Testis (tissue), 3 donors: Measurements from ENCODE around the gene SYK. TPM values are rescaled to one million over a fixed set of nuclear protein-coding genes. Genes with fewer than 3 reads are reported as not detected.

ENCODE experiments used
- DNase-seq: peaks from one replicate; pipeline ENCODE4 v3.0.0-alpha.2; 2019
- H3K27ac ChIP-seq, 2 donors: fragments of 200-600 bp; sonication (generic); one replicate each; pipeline ENCODE4 v1.5.1; 2019
- H3K27me3 ChIP-seq: fragments of 200-600 bp; sonication (generic); one replicate; pipeline ENCODE4 v1.5.1; 2019
- H3K36me3 ChIP-seq: fragments of 200-600 bp; sonication (generic); one replicate; pipeline ENCODE4 v1.5.1; 2017; ENCODE audit warnings: low read depth; ENCODE audit errors: missing control alignments
- H3K4me1 ChIP-seq: fragments of 200-600 bp; sonication (generic); one replicate; pipeline ENCODE4 v1.5.1; 2019
- H3K4me3 ChIP-seq, 2 donors: fragments of 200-600 bp; sonication (generic); one replicate each; pipeline ENCODE4 v1.5.1; 2017 to 2019
- H3K9me3 ChIP-seq: fragments of 200-600 bp; sonication (generic); one replicate; pipeline ENCODE4 v1.5.1; 2017
- CTCF ChIP-seq, 3 experiments: fragments of 450-650 bp in 2 of 3; fragments of 200-600 bp in 1 of 3; sonication (generic) in 1 of 3; IDR thresholded peaks; one replicate each; pipeline ENCODE4 v1.5.1; 2016 to 2019; ENCODE audit warnings: antibody characterized with exemption in 3 of 3, mild to moderate bottlenecking in 2 of 3, moderate library complexity in 1 of 3
- POLR2A ChIP-seq: fragments of 450-650 bp; IDR thresholded peaks from one replicate; pipeline ENCODE4 v1.6.1; 2017; ENCODE audit warnings: antibody characterized with exemption, mild to moderate bottlenecking, moderate library complexity
- WGBS, 2 donors: methylation state at CpG; one replicate each; pipeline ENCODE4 v1.1.5; 2018; 5-methylcytosine and 5-hydroxymethylcytosine counted together
- intact Hi-C: fragments of 100-400 bp; cut with DNase I; formaldehyde crosslinking; loops from one replicate; pipeline ENCODE4 v1.15.1; 2023; ENCODE audit warnings: low total_unique reads
- polyA plus RNA-seq: library from polyadenylated mRNA; stranded (reverse); fragments of 350-450 nt; fragmentation: Illumina TruSeq; extraction: RNeasy Lipid Tissue Mini Kit (QIAGEN cat#74804); gene quantifications from one replicate; pipeline ENCODE4 v1.2.3, GENCODE V29; 2014; ENCODE audit warnings: low read depth, low replicate concordance; ENCODE audit not compliant: insufficient read depth
- total RNA-seq, 2 donors: library from RNA; depleted of rRNA; stranded (reverse); fragments of >200 nt; gene quantifications; one replicate each; pipeline ENCODE4 v1.2.3, GENCODE V29; 2016

Gene SYK
- total and polyA plus RNA-seq, 3 donors from 2014 or later, result 22.0 to 51.1 (median 30.8) TPM

GRCh38 chr9:90861380-90861779 is 59.8 kb downstream of the SYK start:
- intact Hi-C loops, result no loop called here
- no peak overlapping the region for H3K27ac ChIP-seq
- no peaks in the 10 kb centered on the region for H3K27me3 ChIP-seq
- no peaks in the 10 kb centered on the region for H3K36me3 ChIP-seq
- DNase-seq, result no peak
- H3K9me3 ChIP-seq, result no peaks in the 10 kb centered on the region
- no peaks in the 10 kb centered on the region for H3K4me1 ChIP-seq
- TF ChIP-seq POLR2A (no peak), CTCF (IDR thresholded peaks at IDR 0.05) (no peak)
- H3K4me3 ChIP-seq, result no peak overlapping the region
- WGBS, 2 donors, result 96 to 100% methylated on average over 1 to 2 of the region's 2 CpGs

GRCh38 chr9:90861826-90862740 is 60.5 kb downstream of the SYK start:
- WGBS, 2 donors, result 91 to 94% methylated on average over 15 to 16 of the region's 16 CpGs
- DNase-seq, result no peak
- H3K36me3 ChIP-seq, result no peaks in the 10 kb centered on the region

GRCh38 chr9:90864779-90865178 is 63.2 kb downstream of the SYK start:
- DNase-seq, result no peak
- Histone ChIP-seq H3K4me1 (no peaks in the 10 kb centered on the region), H3K9me3 (no peaks in the 10 kb centered on the region), H3K27me3 (no peaks in the 10 kb centered on the region), H3K4me3 (no peak overlapping the region), H3K27ac (no peak overlapping the region), H3K36me3 (no peaks in the 10 kb centered on the region)
- TF ChIP-seq POLR2A (no peak), CTCF (IDR thresholded peaks at IDR 0.05) (no peak)
- intact Hi-C loops, result no loop called here
- 80 to 85% methylated on average over 7 of the region's 7 CpGs for WGBS, 2 donors

More at GRCh38 chr9:90861826-90862740, 60.5 kb downstream of the SYK start:
- no peaks in the 10 kb centered on the region for H3K4me1 ChIP-seq
- no peak overlapping the region for H3K4me3 ChIP-seq
- H3K27me3 ChIP-seq, result no peaks in the 10 kb centered on the region
- no peak overlapping the region for H3K27ac ChIP-seq
- intact Hi-C loops, result no loop called here
- no peak for TF ChIP-seq CTCF (IDR thresholded peaks at IDR 0.05)
- TF ChIP-seq POLR2A, result no peak
- H3K9me3 ChIP-seq, result no peaks in the 10 kb centered on the region

GRCh38 chr9:90867101-90867500 is 65.5 kb downstream of the SYK start:
- no peak for DNase-seq
- 85 to 92% methylated on average over 14 of the region's 14 CpGs for WGBS, 2 donors
- Histone ChIP-seq H3K27me3 (no peaks in the 10 kb centered on the region), H3K27ac (no peak overlapping the region), H3K36me3 (no peaks in the 10 kb centered on the region), H3K4me1 (no peaks in the 10 kb centered on the region), H3K9me3 (no peaks in the 10 kb centered on the region), H3K4me3 (no peak overlapping the region)
- TF ChIP-seq CTCF (IDR thresholded peaks at IDR 0.05) (no peak), POLR2A (no peak)
- intact Hi-C loops, result no loop called here

- Histone ChIP-seq H3K27me3 (no peaks in the 10 kb centered on the region), H3K9me3 (no peaks in the 10 kb centered on the region), H3K36me3 (no peaks in the 10 kb centered on the region), H3K4me3 (no peak overlapping the region), H3K27ac (no peak overlapping the region), H3K4me1 (no peaks in the 10 kb centered on the region)
- intact Hi-C loops, result no loop called here
- no peak for DNase-seq
- TF ChIP-seq POLR2A (no peak), CTCF (IDR thresholded peaks at IDR 0.05) (no peak)
Observed at GRCh38 chr9:90868555-90868954, 66.9 kb downstream of the SYK start.
